ENCODE data around the gene DACT2. TPM values are rescaled to one million over a fixed set of nuclear protein-coding genes. Genes with fewer than 3 reads are reported as not detected.

Gene DACT2
- total RNA-seq, 1 experiment from 2014 or later: 4.9 TPM

GRCh38 chr6:168361766-168362165, 42.2 kb upstream of the DACT2 start:
- ATAC-seq: no peak
- POLR2A ChIA-PET: no interaction called here
- H3K27me3 Mint-ChIP-seq (ENCODE audit: low read depth): no peaks in the 10 kb centered on the region
- CTCF ChIA-PET: no interaction called here
- H3K9me3 Mint-ChIP-seq: peaks cover 33% of the 10 kb centered on the region
- no peak for DNase-seq (ENCODE audit: low spot score)
- peaks cover 4% of the 10 kb centered on the region; the same call in 1 of the 2 replicates for H3K4me1 Mint-ChIP-seq
- peaks cover 10% of the 10 kb centered on the region for H3K36me3 Mint-ChIP-seq
- H3K27ac Mint-ChIP-seq: no peak overlapping the region
- TF ChIP-seq JAZF1 (CRISPR knock-in tag; IDR thresholded peaks at IDR 0.05) (no peak), CTCF (IDR thresholded peaks at IDR 0.05) (no peak), ZNF512 (CRISPR knock-in tag; IDR thresholded peaks at IDR 0.05; ENCODE audit: borderline replicate concordance) (no peak), CDX4 (CRISPR knock-in tag; IDR thresholded peaks at IDR 0.05; ENCODE audit: borderline replicate concordance) (no peak), NR3C1 (CRISPR knock-in tag; conservative IDR thresholded peaks at IDR 0.05; ENCODE audit: low read depth) (no peak), MLX (CRISPR knock-in tag; IDR thresholded peaks at IDR 0.05) (no peak), FOXP1 (CRISPR knock-in tag; IDR thresholded peaks at IDR 0.05; ENCODE audit: borderline replicate concordance) (no peak)
- TF ChIP-seq, protein P1, sequence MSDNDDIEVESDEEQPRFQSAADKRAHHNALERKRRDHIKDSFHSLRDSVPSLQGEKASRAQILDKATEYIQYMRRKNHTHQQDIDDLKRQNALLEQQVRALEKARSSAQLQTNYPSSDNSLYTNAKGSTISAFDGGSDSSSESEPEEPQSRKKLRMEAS (CRISPR knock-in tag; IDR thresholded peaks at IDR 0.05): no peak
- TF ChIP-seq, protein P2, sequence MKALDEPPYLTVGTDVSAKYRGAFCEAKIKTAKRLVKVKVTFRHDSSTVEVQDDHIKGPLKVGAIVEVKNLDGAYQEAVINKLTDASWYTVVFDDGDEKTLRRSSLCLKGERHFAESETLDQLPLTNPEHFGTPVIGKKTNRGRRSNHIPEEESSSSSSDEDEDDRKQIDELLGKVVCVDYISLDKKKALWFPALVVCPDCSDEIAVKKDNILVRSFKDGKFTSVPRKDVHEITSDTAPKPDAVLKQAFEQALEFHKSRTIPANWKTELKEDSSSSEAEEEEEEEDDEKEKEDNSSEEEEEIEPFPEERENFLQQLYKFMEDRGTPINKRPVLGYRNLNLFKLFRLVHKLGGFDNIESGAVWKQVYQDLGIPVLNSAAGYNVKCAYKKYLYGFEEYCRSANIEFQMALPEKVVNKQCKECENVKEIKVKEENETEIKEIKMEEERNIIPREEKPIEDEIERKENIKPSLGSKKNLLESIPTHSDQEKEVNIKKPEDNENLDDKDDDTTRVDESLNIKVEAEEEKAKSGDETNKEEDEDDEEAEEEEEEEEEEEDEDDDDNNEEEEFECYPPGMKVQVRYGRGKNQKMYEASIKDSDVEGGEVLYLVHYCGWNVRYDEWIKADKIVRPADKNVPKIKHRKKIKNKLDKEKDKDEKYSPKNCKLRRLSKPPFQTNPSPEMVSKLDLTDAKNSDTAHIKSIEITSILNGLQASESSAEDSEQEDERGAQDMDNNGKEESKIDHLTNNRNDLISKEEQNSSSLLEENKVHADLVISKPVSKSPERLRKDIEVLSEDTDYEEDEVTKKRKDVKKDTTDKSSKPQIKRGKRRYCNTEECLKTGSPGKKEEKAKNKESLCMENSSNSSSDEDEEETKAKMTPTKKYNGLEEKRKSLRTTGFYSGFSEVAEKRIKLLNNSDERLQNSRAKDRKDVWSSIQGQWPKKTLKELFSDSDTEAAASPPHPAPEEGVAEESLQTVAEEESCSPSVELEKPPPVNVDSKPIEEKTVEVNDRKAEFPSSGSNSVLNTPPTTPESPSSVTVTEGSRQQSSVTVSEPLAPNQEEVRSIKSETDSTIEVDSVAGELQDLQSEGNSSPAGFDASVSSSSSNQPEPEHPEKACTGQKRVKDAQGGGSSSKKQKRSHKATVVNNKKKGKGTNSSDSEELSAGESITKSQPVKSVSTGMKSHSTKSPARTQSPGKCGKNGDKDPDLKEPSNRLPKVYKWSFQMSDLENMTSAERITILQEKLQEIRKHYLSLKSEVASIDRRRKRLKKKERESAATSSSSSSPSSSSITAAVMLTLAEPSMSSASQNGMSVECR (CRISPR knock-in tag; IDR thresholded peaks at IDR 0.05; ENCODE audit: borderline replicate concordance): no peak
- no peak overlapping the region for H3K4me3 Mint-ChIP-seq

DNA sequence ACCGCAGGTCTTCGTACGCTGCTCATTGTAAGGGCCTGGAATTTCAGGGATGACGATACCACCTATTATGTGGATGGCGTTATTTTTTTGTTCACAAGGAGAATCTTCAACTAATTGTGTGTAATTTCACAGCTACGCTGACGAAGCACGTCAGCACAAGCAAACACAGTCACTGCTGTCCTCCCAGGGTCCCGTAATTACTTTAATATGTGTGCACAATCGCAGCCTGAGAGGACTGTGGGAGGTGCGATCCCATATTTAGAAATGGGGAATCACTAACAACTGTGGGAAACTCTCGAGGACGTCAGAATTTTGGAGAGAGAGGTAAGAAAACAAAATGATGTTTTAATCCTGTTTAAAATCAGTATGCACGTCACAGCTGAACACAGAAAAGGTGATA, 40.2 kb upstream of the DACT2 start:
- H3K27me3 Mint-ChIP-seq (ENCODE audit: low read depth): no peaks in the 10 kb centered on the region
- peaks cover 4% of the 10 kb centered on the region; the same call in 1 of the 2 replicates for H3K4me1 Mint-ChIP-seq
- CTCF ChIA-PET: interaction anchor here (0.6 to 1.2 kb wide), 2 partner anchors 10 to 26 kb away, joined by 3 to 4 read pairs; no protein-coding TSS in a partner anchor
- DNase-seq (ENCODE audit: low spot score): no peak
- POLR2A ChIA-PET: interaction anchor here (0.6 kb wide), 1 partner anchor 76 kb away, joined by 4 read pairs; no protein-coding TSS in a partner anchor
- H3K4me3 Mint-ChIP-seq: no peak overlapping the region
- no peak for ATAC-seq
- H3K27ac Mint-ChIP-seq: no peak overlapping the region
- TF ChIP-seq, protein P2 (CRISPR knock-in tag; IDR thresholded peaks at IDR 0.05; ENCODE audit: borderline replicate concordance): no peak
- TF ChIP-seq JUN (CRISPR knock-in tag; IDR thresholded peaks at IDR 0.05) (no peak), RORB (CRISPR knock-in tag; IDR thresholded peaks at IDR 0.05) (no peak), ERG (CRISPR knock-in tag; IDR thresholded peaks at IDR 0.05) (no peak)
- TF ChIP-seq, protein P3, sequence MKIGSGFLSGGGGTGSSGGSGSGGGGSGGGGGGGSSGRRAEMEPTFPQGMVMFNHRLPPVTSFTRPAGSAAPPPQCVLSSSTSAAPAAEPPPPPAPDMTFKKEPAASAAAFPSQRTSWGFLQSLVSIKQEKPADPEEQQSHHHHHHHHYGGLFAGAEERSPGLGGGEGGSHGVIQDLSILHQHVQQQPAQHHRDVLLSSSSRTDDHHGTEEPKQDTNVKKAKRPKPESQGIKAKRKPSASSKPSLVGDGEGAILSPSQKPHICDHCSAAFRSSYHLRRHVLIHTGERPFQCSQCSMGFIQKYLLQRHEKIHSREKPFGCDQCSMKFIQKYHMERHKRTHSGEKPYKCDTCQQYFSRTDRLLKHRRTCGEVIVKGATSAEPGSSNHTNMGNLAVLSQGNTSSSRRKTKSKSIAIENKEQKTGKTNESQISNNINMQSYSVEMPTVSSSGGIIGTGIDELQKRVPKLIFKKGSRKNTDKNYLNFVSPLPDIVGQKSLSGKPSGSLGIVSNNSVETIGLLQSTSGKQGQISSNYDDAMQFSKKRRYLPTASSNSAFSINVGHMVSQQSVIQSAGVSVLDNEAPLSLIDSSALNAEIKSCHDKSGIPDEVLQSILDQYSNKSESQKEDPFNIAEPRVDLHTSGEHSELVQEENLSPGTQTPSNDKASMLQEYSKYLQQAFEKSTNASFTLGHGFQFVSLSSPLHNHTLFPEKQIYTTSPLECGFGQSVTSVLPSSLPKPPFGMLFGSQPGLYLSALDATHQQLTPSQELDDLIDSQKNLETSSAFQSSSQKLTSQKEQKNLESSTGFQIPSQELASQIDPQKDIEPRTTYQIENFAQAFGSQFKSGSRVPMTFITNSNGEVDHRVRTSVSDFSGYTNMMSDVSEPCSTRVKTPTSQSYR (CRISPR knock-in tag; IDR thresholded peaks at IDR 0.05): no peak
- H3K9me3 Mint-ChIP-seq: peaks cover 26% of the 10 kb centered on the region
- peaks cover 10% of the 10 kb centered on the region for H3K36me3 Mint-ChIP-seq
